HCT116 (cell line): Measurements from ENCODE around the gene NCCRP1. TPM values are rescaled to one million over a fixed set of nuclear protein-coding genes. Genes with fewer than 3 reads are reported as not detected.

Source experiments
- ATAC-seq: fragments of 200-7000 bp; cut with Tn5 transposase; 2 replicates; pipeline ENCODE4 v1.9.1; 2020; ENCODE audit warnings: mild to moderate bottlenecking, moderate library complexity
- BruUV-seq: library from RNA; stranded (reverse); fragments of 400-500 nt; replicated peaks from 2 replicates; lab custom pipeline; 2021; lab: Mats Ljungman, UMichigan
- CTCF ChIA-PET: fragments of 300-600 bp; sonication (Branson Sonifier 250); formaldehyde crosslinking; loops from one replicate; lab custom pipeline; 2021; ENCODE audit warnings: antibody characterized with exemption; lab: Charles Lee
- POLR2A ChIA-PET: fragments of 300-600, 350-600 bp; sonication (Branson Sonifier 250); formaldehyde crosslinking; loops from one replicate; lab custom pipeline; 2021; ENCODE audit warnings: antibody characterized with exemption; lab: Charles Lee
- RAD21 ChIA-PET, 2 experiments: fragments of 300-600 bp; sonication (Branson Sonifier 250); formaldehyde crosslinking; loops; one replicate each; lab custom pipeline; 2023; ENCODE audit warnings: low total read pairs in 2 of 2; ENCODE audit not compliant: uncharacterized antibody in 2 of 2, unreplicated experiment in 2 of 2, low non-redundant PET in 1 of 2; lab: Charles Lee
- DNase-seq: peaks from one replicate; pipeline ENCODE4 v3.0.0-alpha.2; 2010; ENCODE audit warnings: low read depth, low spot score
- H2AFZ ChIP-seq: fragments of 200-600 bp; shearing (Covaris generic), sonication (generic); 2 replicates; pipeline ENCODE4 v1.6.1; 2017; ENCODE audit warnings: low read depth, mixed run types, mixed read lengths, antibody characterized with exemption, low read length; ENCODE audit not compliant: poor library complexity, severe bottlenecking
- H3K27ac ChIP-seq: 2 replicates; pipeline ENCODE4 v1.5.1; 2012; ENCODE audit warnings: low read depth, low read length
- H3K27me3 ChIP-seq: fragments of 200-600 bp; sonication (generic); 2 replicates; pipeline ENCODE4 v1.6.1; 2016; ENCODE audit warnings: mixed run types, low read length, mixed read lengths; ENCODE audit not compliant: insufficient read depth
- H3K36me3 ChIP-seq, 2 experiments: fragments of 200-500 bp in 1 of 2; fragments of 200-600 bp in 1 of 2; sonication (Bioruptor generic) in 1 of 2; sonication (generic) in 1 of 2; 2 replicates each; pipeline versions ENCODE4 v1.5.1 to v1.6.1; 2014 to 2016; ENCODE audit warnings: low read length in 2 of 2, inconsistent platforms in 1 of 2, mixed read lengths in 1 of 2, mixed run types in 1 of 2; ENCODE audit not compliant: insufficient read depth in 2 of 2, control insufficient read depth in 1 of 2
- H3K4me1 ChIP-seq, 2 experiments: fragments of 200-600 bp in 1 of 2; sonication (generic) in 1 of 2; 2 replicates each; pipeline versions ENCODE4 v1.5.1 to v1.6.1; 2012 to 2017; ENCODE audit warnings: low read length in 2 of 2, inconsistent platforms in 1 of 2, mild to moderate bottlenecking in 1 of 2, mixed read lengths in 1 of 2, mixed run types in 1 of 2, moderate library complexity in 1 of 2; ENCODE audit not compliant: insufficient read depth in 2 of 2, control insufficient read depth in 1 of 2
- H3K4me2 ChIP-seq: fragments of 200-600 bp; sonication (generic); 2 replicates; pipeline ENCODE4 v1.6.1; 2017; ENCODE audit warnings: mixed run types, low read length, mixed read lengths
- H3K4me3 ChIP-seq, 2 experiments: fragments of 200-600 bp in 1 of 2; sonication (generic) in 1 of 2; replicated peaks in 1 of 2; 2 replicates each; pipeline ENCODE4 v1.5.1; 2011 to 2016; ENCODE audit warnings: low read length in 2 of 2, control low read depth in 1 of 2, low read depth in 1 of 2, mild to moderate bottlenecking in 1 of 2, mixed read lengths in 1 of 2, mixed run types in 1 of 2
- H3K79me2 ChIP-seq: fragments of 200-600 bp; sonication (generic); 2 replicates; pipeline ENCODE4 v1.6.1; 2017; ENCODE audit warnings: mild to moderate bottlenecking, mixed run types, low read length, moderate library complexity, mixed read lengths; ENCODE audit not compliant: insufficient read depth
- H3K9ac ChIP-seq: fragments of 200-600 bp; sonication (generic); 2 replicates; pipeline ENCODE4 v1.6.1; 2016; ENCODE audit warnings: low read length, mixed read lengths
- H3K9me2 ChIP-seq: fragments of 200-600 bp; sonication (generic), shearing (Covaris generic); 2 replicates; pipeline ENCODE4 v1.6.1; 2017; ENCODE audit warnings: mixed run types, mild to moderate bottlenecking, moderate library complexity; ENCODE audit not compliant: insufficient read depth
- H3K9me3 ChIP-seq, 2 experiments: fragments of 200-500 bp in 1 of 2; fragments of 200-600 bp in 1 of 2; sonication (Bioruptor generic) in 1 of 2; sonication (generic) in 1 of 2; 2 replicates each; pipeline ENCODE4 v1.6.1; 2014 to 2017; ENCODE audit warnings: low read length in 2 of 2, mixed read lengths in 2 of 2, inconsistent platforms in 1 of 2, low read depth in 1 of 2, mild to moderate bottlenecking in 1 of 2, mixed run types in 1 of 2, moderate library complexity in 1 of 2; ENCODE audit not compliant: control insufficient read depth in 1 of 2, insufficient read depth in 1 of 2
- H4K20me1 ChIP-seq: fragments of 200-600 bp; sonication (generic), shearing (Covaris generic); 2 replicates; pipeline ENCODE4 v1.6.1; 2017; ENCODE audit warnings: mixed run types, mild to moderate bottlenecking, moderate library complexity; ENCODE audit not compliant: insufficient read depth
- CBX3 ChIP-seq: IDR thresholded peaks from 2 replicates; pipeline ENCODE4 v1.6.1; 2012; ENCODE audit warnings: low read depth
- CEBPB ChIP-seq: IDR thresholded peaks from 2 replicates; pipeline ENCODE4 v1.6.1; 2012; ENCODE audit warnings: low read depth
- EGR1 ChIP-seq: IDR thresholded peaks from 2 replicates; pipeline ENCODE4 v1.6.1; 2012; ENCODE audit warnings: low read depth
- ELF1 ChIP-seq: IDR thresholded peaks from 2 replicates; pipeline ENCODE4 v1.6.1; 2012; ENCODE audit warnings: low read depth, borderline replicate concordance
- EZH2 ChIP-seq: fragments of 200-600 bp; sonication (generic); IDR thresholded peaks from 2 replicates; pipeline ENCODE4 v1.6.1; 2017; ENCODE audit warnings: antibody characterized with exemption, mixed run types
- EZH2phosphoT487 ChIP-seq: fragments of 200-600 bp; IDR thresholded peaks from 2 replicates; pipeline ENCODE4 v1.6.1; 2018; ENCODE audit warnings: antibody characterized with exemption, borderline replicate concordance
- FOSL1 ChIP-seq: IDR thresholded peaks from 2 replicates; pipeline ENCODE4 v1.6.1; 2012; ENCODE audit warnings: low read depth
- POLR2A ChIP-seq: IDR thresholded peaks from 2 replicates; pipeline ENCODE4 v1.7.0; 2011; ENCODE audit warnings: borderline replicate concordance; ENCODE audit not compliant: insufficient read depth, insufficient read length; ENCODE audit errors: extremely low read depth
- RAD21 ChIP-seq: IDR thresholded peaks from 2 replicates; pipeline ENCODE4 v1.6.1; 2012; ENCODE audit warnings: low read depth, mild to moderate bottlenecking
- SIN3A ChIP-seq: IDR thresholded peaks from 2 replicates; pipeline ENCODE4 v1.6.1; 2012; ENCODE audit warnings: low read depth
- SP1 ChIP-seq: IDR thresholded peaks from 2 replicates; pipeline ENCODE4 v1.6.1; 2012; ENCODE audit warnings: low read depth
- SRF ChIP-seq: IDR thresholded peaks from 2 replicates; pipeline ENCODE4 v1.6.1; 2012; ENCODE audit warnings: low read depth
- TCF7L2 ChIP-seq: IDR thresholded peaks from 2 replicates; pipeline ENCODE4 v1.7.0; 2011; ENCODE audit warnings: borderline replicate concordance, inconsistent platforms; ENCODE audit not compliant: insufficient read depth, insufficient read length; ENCODE audit errors: extremely low read depth
- ZFX ChIP-seq: fragments of 450-650 bp; IDR thresholded peaks from 2 replicates; pipeline ENCODE4 v1.6.1; 2017
- intact Hi-C: fragments of 100-400 bp; cut with micrococcal nuclease; formaldehyde crosslinking; loops from 2 replicates; pipeline ENCODE4 v1.10.0; 2022
- total RNA-seq: library from RNA; stranded (reverse); gene quantifications from one replicate; pipeline ENCODE4 v1.2.1, GENCODE V29; 2021; ENCODE audit not compliant: unreplicated experiment
- TF ChIP-seq, protein P1 (sequence below): IDR thresholded peaks from 2 replicates; pipeline ENCODE4 v1.6.1; 2012; ENCODE audit warnings: low read depth
- TF ChIP-seq, protein P2 (sequence below): IDR thresholded peaks from 2 replicates; pipeline ENCODE4 v1.6.1; 2012

NCCRP1 gene
- total RNA-seq, 1 experiment from 2014 or later = 0.12 TPM

DNA sequence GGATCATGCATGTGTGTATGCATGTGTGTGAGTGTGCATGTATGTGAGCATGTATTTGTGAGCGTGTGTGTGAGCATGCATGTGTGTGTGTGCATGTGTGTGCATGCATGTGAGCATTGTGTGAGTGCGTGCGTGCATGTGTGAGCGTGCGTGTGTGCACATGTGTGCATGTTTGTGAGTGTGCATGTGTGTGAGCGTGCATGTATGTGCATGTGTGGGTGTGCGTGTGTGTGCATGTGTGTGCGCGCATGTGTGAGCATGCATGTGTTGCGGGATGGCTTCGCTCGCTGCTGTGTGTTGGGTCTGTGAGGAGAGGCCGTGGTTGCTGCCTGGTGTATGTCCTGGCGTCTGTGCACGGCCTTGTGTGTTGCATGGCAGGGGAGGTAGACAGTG, 38.8 kb upstream of the NCCRP1 start (continued):
- TF ChIP-seq, protein P1, sequence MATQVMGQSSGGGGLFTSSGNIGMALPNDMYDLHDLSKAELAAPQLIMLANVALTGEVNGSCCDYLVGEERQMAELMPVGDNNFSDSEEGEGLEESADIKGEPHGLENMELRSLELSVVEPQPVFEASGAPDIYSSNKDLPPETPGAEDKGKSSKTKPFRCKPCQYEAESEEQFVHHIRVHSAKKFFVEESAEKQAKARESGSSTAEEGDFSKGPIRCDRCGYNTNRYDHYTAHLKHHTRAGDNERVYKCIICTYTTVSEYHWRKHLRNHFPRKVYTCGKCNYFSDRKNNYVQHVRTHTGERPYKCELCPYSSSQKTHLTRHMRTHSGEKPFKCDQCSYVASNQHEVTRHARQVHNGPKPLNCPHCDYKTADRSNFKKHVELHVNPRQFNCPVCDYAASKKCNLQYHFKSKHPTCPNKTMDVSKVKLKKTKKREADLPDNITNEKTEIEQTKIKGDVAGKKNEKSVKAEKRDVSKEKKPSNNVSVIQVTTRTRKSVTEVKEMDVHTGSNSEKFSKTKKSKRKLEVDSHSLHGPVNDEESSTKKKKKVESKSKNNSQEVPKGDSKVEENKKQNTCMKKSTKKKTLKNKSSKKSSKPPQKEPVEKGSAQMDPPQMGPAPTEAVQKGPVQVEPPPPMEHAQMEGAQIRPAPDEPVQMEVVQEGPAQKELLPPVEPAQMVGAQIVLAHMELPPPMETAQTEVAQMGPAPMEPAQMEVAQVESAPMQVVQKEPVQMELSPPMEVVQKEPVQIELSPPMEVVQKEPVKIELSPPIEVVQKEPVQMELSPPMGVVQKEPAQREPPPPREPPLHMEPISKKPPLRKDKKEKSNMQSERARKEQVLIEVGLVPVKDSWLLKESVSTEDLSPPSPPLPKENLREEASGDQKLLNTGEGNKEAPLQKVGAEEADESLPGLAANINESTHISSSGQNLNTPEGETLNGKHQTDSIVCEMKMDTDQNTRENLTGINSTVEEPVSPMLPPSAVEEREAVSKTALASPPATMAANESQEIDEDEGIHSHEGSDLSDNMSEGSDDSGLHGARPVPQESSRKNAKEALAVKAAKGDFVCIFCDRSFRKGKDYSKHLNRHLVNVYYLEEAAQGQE = no peak
- TF ChIP-seq EZH2 (no peak), SP1 (no peak), ZFX (no peak), POLR2A (no peak), CBX3 (no peak), EZH2phosphoT487 (no peak)

DNA sequence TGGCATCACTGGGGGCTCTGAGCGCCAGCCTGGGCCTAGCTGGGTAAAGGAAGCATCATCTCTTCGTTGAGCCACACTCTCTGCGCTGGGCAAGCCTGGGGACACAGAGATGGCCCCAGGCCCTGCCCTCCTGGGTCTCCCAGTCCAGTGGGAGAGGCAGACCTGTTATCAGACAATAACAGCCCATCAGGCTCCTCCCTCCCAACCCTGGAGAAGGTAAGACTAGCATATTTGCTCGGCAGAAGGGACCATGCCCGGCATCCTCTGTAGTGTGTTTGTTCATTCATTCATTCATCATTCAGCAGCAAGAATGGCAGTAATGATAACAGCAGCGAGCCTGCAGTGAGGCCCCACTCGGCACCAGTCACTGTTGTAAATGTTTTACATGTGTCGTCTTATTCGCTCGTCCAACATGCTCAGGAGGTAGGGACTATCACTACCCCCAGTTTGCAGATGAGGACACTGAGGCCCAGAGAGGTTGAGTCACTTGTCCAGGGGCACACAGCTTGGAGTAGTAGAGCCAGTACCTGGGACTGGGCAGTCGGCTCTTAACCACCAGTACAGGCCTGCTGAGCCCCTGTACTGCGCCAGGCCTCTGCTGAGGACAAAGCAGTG, 38.0 kb upstream of the NCCRP1 start:
- peaks cover 33 to 35% of the 10 kb centered on the region in 2 experiments for H3K4me1 ChIP-seq
- no peak overlapping the region for H3K27ac ChIP-seq
- H2AFZ ChIP-seq = no peak overlapping the region
- TF ChIP-seq SRF (no peak), TCF7L2 (no peak), SIN3A (no peak), EZH2phosphoT487 (no peak), POLR2A (no peak), FOSL1 (no peak), RAD21 (no peak), CBX3 (no peak), ELF1 (no peak), EGR1 (no peak), ZFX (no peak), EZH2 (no peak), CEBPB (no peak)
- TF ChIP-seq, protein P2, sequence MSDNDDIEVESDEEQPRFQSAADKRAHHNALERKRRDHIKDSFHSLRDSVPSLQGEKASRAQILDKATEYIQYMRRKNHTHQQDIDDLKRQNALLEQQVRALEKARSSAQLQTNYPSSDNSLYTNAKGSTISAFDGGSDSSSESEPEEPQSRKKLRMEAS = no peak
- TF ChIP-seq, protein P1 = no peak
- POLR2A ChIA-PET = no interaction called here
- RAD21 ChIA-PET = no interaction called here
- ATAC-seq (no peak), DNase-seq (no peak)
- peaks cover 91% of the 10 kb centered on the region for H3K79me2 ChIP-seq
- H3K36me3 ChIP-seq = no peaks in the 10 kb centered on the region
- H3K27me3 ChIP-seq = no peaks in the 10 kb centered on the region
- intact Hi-C loops = no loop called here
- H4K20me1 ChIP-seq = no peaks in the 10 kb centered on the region
- no TSS peak for BruUV-seq
- no peak overlapping the region for H3K4me2 ChIP-seq
- H3K9me3 ChIP-seq = no peaks in the 10 kb centered on the region
- H3K4me3 ChIP-seq = no peak overlapping the region
- CTCF ChIA-PET = no interaction called here
- no peak overlapping the region for H3K9ac ChIP-seq
- no peaks in the 10 kb centered on the region for H3K9me2 ChIP-seq
